ENCODE measurements around the gene FAM174B. TPM values are rescaled to one million over a fixed set of nuclear protein-coding genes. Genes with fewer than 3 reads are reported as not detected.
A peak's percentile ranks its signal among the peaks of the same experiment; 100 is the strongest.

FAM174B gene
- total RNA-seq, 1 donor from 2014 or later, result 24.0 TPM

- no peak for DNase-seq (ENCODE audit: low spot score)
- peaks cover 9% of the 10 kb centered on the region for H3K36me3 Mint-ChIP-seq (ENCODE audit: low read depth)
- no peaks in the 10 kb centered on the region for H3K27me3 Mint-ChIP-seq (ENCODE audit: low read depth)
- H3K4me3 Mint-ChIP-seq (ENCODE audit: unreplicated experiment), result no peak overlapping the region
- H3K4me1 Mint-ChIP-seq (ENCODE audit: low read depth), result peaks cover 43% of the 10 kb centered on the region
- H3K27ac Mint-ChIP-seq (ENCODE audit: unreplicated experiment), result no peak overlapping the region
- TF ChIP-seq, protein P1, sequence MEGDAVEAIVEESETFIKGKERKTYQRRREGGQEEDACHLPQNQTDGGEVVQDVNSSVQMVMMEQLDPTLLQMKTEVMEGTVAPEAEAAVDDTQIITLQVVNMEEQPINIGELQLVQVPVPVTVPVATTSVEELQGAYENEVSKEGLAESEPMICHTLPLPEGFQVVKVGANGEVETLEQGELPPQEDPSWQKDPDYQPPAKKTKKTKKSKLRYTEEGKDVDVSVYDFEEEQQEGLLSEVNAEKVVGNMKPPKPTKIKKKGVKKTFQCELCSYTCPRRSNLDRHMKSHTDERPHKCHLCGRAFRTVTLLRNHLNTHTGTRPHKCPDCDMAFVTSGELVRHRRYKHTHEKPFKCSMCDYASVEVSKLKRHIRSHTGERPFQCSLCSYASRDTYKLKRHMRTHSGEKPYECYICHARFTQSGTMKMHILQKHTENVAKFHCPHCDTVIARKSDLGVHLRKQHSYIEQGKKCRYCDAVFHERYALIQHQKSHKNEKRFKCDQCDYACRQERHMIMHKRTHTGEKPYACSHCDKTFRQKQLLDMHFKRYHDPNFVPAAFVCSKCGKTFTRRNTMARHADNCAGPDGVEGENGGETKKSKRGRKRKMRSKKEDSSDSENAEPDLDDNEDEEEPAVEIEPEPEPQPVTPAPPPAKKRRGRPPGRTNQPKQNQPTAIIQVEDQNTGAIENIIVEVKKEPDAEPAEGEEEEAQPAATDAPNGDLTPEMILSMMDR (IDR thresholded peaks at IDR 0.05), result no peak
- H3K9me3 Mint-ChIP-seq (ENCODE audit: low read depth), result no peaks in the 10 kb centered on the region
Observed at GRCh38 chr15:92627014-92627413, 28.6 kb downstream of the FAM174B start.

- H3K4me3 Mint-ChIP-seq (ENCODE audit: unreplicated experiment), result no peak overlapping the region
- no peaks in the 10 kb centered on the region for H3K9me3 Mint-ChIP-seq (ENCODE audit: low read depth)
- H3K27ac Mint-ChIP-seq (ENCODE audit: unreplicated experiment), result peak overlapping the region; percentile 78
- DNase-seq (ENCODE audit: low spot score), result no peak
- H3K27me3 Mint-ChIP-seq (ENCODE audit: low read depth), result no peaks in the 10 kb centered on the region
- TF ChIP-seq, protein P1 (IDR thresholded peaks at IDR 0.05), result peak; percentile 60
- peaks cover 9% of the 10 kb centered on the region for H3K36me3 Mint-ChIP-seq (ENCODE audit: low read depth)
- peaks cover 56% of the 10 kb centered on the region for H3K4me1 Mint-ChIP-seq (ENCODE audit: low read depth)
Observed at GRCh38 chr15:92625251-92625980, 30.2 kb downstream of the FAM174B start.

DNA sequence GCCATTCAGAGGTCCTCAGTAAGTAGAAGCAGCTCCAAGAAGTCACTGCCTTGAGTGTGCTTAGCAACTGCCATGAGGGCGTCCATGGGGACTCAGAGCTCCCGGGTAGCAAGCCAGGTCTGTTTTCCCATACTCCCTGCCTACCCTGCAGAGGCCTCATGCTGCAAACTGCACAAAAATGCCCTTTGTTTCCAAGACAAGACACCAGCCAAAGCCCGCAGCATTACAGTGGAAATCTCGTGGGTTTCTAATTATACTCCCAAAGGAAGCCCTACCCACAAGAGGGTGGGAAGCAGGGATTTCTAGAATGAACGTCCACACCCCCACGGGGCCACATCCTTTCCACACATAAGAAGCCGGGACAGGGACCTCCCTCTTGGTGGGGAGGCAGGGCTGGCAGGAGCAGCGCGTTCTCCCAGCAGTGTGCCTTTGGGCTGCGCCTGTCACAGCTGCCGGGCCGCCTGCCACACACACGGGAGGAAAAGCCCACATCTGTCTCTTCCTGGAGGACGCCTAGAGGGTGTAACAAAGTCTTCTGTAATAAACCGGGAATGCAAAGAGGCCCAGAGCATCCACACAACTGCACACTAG, 31.1 kb downstream of the FAM174B start:
- DNase-seq (ENCODE audit: low spot score), result peak; percentile 79
- no peaks in the 10 kb centered on the region for H3K27me3 Mint-ChIP-seq (ENCODE audit: low read depth)
- no peak overlapping the region for H3K4me3 Mint-ChIP-seq (ENCODE audit: unreplicated experiment)
- peaks cover 66% of the 10 kb centered on the region for H3K4me1 Mint-ChIP-seq (ENCODE audit: low read depth)
- no peaks in the 10 kb centered on the region for H3K9me3 Mint-ChIP-seq (ENCODE audit: low read depth)
- TF ChIP-seq, protein P1 (IDR thresholded peaks at IDR 0.05), result no peak
- peak overlapping the region; percentile 78 for H3K27ac Mint-ChIP-seq (ENCODE audit: unreplicated experiment)
- H3K36me3 Mint-ChIP-seq (ENCODE audit: low read depth), result peaks cover 5% of the 10 kb centered on the region

DNA sequence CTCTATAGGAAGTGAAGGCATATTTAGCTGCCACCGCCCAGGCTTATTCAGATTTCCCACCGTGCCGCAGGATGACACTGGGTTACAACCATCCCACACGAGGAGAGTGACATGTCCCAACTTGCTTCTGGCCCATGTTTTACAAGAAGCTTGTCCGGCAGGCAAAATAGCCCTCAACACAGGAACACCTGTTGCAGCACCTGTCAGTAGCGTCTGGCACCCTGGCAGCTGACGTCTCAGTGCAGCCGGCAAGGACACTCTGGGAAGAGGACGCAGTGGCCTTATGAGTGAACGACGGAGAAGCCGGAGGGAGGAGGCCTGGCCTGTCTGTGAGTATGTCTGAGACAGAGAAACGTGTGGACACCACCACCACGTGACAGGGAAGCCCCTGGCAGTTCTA, 32.1 kb downstream of the FAM174B start:
- Mint-ChIP-seq H3K9me3 (ENCODE audit: low read depth) (no peaks in the 10 kb centered on the region), H3K4me3 (ENCODE audit: unreplicated experiment) (no peak overlapping the region), H3K27ac (ENCODE audit: unreplicated experiment) (peak overlapping the region; percentile 57), H3K4me1 (ENCODE audit: low read depth) (peaks cover 75% of the 10 kb centered on the region), H3K36me3 (ENCODE audit: low read depth) (peaks cover 2% of the 10 kb centered on the region), H3K27me3 (ENCODE audit: low read depth) (no peaks in the 10 kb centered on the region)
- TF ChIP-seq, protein P1 (IDR thresholded peaks at IDR 0.05), result no peak
- DNase-seq (ENCODE audit: low spot score), result peak; percentile 77

DNA sequence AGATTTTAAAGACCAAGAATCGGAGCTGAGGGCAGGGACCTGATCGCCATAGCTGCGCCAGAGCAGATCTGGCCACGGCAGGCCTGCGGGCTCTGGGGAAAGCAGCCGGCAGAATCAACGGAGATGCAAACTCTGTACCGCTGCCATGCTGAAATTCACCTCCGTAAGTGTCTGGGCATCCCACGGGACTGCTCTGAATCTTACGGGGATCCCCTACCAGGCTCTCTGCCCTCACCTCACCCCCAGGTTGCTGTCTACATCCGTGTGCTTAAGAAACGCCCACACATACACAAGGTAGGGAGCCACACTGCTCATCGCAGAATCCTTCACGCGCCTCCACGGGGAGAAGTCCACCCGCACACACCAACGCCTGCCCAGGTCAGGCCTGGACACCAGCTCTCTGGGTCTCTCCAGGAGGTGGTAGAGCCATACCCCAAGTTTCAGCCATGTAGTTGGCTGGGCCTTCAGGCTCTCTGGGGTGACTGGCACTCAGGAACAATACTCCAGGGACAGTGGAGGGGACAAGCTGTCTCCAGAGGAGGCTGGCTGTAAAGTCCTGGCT, 33.5 kb downstream of the FAM174B start:
- peak; percentile 81 for DNase-seq (ENCODE audit: low spot score)
- Mint-ChIP-seq H3K36me3 (ENCODE audit: low read depth) (peaks cover 2% of the 10 kb centered on the region), H3K4me3 (ENCODE audit: unreplicated experiment) (no peak overlapping the region), H3K4me1 (ENCODE audit: low read depth) (peaks cover 89% of the 10 kb centered on the region), H3K27me3 (ENCODE audit: low read depth) (no peaks in the 10 kb centered on the region), H3K9me3 (ENCODE audit: low read depth) (no peaks in the 10 kb centered on the region), H3K27ac (ENCODE audit: unreplicated experiment) (no peak overlapping the region)
- TF ChIP-seq, protein P1 (IDR thresholded peaks at IDR 0.05), result no peak

All from chondrocyte (in vitro differentiated cells).